Hepatocyte (in vitro differentiated cells): ENCODE data around the gene ZBTB22. TPM values are rescaled to one million over a fixed set of nuclear protein-coding genes. Genes with fewer than 3 reads are reported as not detected.

Source experiments
- DNase-seq: peaks from one replicate; pipeline ENCODE4 v3.0.0-alpha.2; 2016; ENCODE audit warnings: low spot score
- H2AFZ ChIP-seq: fragments of 200-600 bp; sonication (generic); 2 replicates; pipeline ENCODE4 v1.6.0; 2016; ENCODE audit warnings: antibody characterized with exemption, mild to moderate bottlenecking
- H3K27ac ChIP-seq: fragments of 200-600 bp; sonication (generic); 2 replicates; pipeline ENCODE4 v1.5.1; 2016; ENCODE audit warnings: mild to moderate bottlenecking
- H3K27me3 ChIP-seq: fragments of 200-600 bp; sonication (generic); 2 replicates; pipeline ENCODE4 v1.6.1; 2016
- H3K36me3 ChIP-seq: fragments of 200-600 bp; sonication (generic); replicated peaks from 2 replicates; pipeline ENCODE4 v1.5.1; 2016; ENCODE audit warnings: low read depth; ENCODE audit not compliant: insufficient read depth
- H3K4me1 ChIP-seq: fragments of 200-600 bp; sonication (generic); 2 replicates; pipeline ENCODE4 v1.5.1; 2016; ENCODE audit warnings: mild to moderate bottlenecking, moderate library complexity; ENCODE audit not compliant: insufficient read depth
- H3K4me2 ChIP-seq: fragments of 200-600 bp; sonication (generic); 2 replicates; pipeline ENCODE4 v1.6.0; 2016
- H3K4me3 ChIP-seq: fragments of 200-600 bp; sonication (generic); 2 replicates; pipeline ENCODE4 v1.5.1; 2016; ENCODE audit warnings: mild to moderate bottlenecking
- H3K79me2 ChIP-seq: fragments of 200-600 bp; sonication (generic); 2 replicates; pipeline ENCODE4 v1.6.0; 2017; ENCODE audit warnings: mild to moderate bottlenecking
- H3K9me2 ChIP-seq: fragments of 200-600 bp; sonication (generic); replicated peaks from 2 replicates; pipeline ENCODE4 v1.6.0; 2017; ENCODE audit warnings: mild to moderate bottlenecking; ENCODE audit not compliant: insufficient read depth
- H3K9me3 ChIP-seq: fragments of 200-600 bp; sonication (generic); 2 replicates; pipeline ENCODE4 v1.5.1; 2016; ENCODE audit warnings: low read depth, mild to moderate bottlenecking
- H4K20me1 ChIP-seq: fragments of 200-600 bp; sonication (generic); 2 replicates; pipeline ENCODE4 v1.6.0; 2016; ENCODE audit warnings: mild to moderate bottlenecking; ENCODE audit not compliant: insufficient read depth, poor library complexity, severe bottlenecking
- CTCF ChIP-seq: fragments of 200-600 bp; sonication (generic); IDR thresholded peaks from 2 replicates; pipeline ENCODE4 v1.5.1; 2016; ENCODE audit warnings: antibody characterized with exemption, mild to moderate bottlenecking; ENCODE audit not compliant: poor library complexity
- EZH2 ChIP-seq: fragments of 200-600 bp; sonication (generic); IDR thresholded peaks from 2 replicates; pipeline ENCODE4 v1.6.1; 2016; ENCODE audit warnings: antibody characterized with exemption, mild to moderate bottlenecking, borderline replicate concordance
- EZH2phosphoT487 ChIP-seq: fragments of 200-600 bp; sonication (generic); IDR thresholded peaks from one replicate; pipeline ENCODE4 v1.6.1; 2018; ENCODE audit warnings: antibody characterized with exemption, mild to moderate bottlenecking, low read depth, moderate library complexity; ENCODE audit not compliant: unreplicated experiment, severe bottlenecking
- WGBS: methylation state at CpG from one replicate; pipeline ENCODE4 v1.1.6; 2016; ENCODE audit warnings: low lambda C conversion rate; ENCODE audit errors: missing lambda C conversion rate; 5-methylcytosine and 5-hydroxymethylcytosine counted together
- microRNA-seq: library from miRNA; unstranded; fragments of <30 nt; microRNA quantifications from one replicate; pipeline ENCODE4, GENCODE V29; 2017
- polyA plus RNA-seq: library from polyadenylated mRNA; unstranded; fragments of >200 nt; fragmentation: Nextera tagmentation; extraction: Ambion mirVana; gene quantifications from 2 replicates; pipeline ENCODE4 v1.2.1, GENCODE V29; 2016
- total RNA-seq: library from RNA; depleted of rRNA; stranded (reverse); fragments of >200 nt; gene quantifications from 2 replicates; pipeline ENCODE4 v1.2.3, GENCODE V29; 2014

Gene ZBTB22
- total and polyA plus RNA-seq, 2 experiments from 2014 or later: 23.2 to 23.4 TPM

DNA sequence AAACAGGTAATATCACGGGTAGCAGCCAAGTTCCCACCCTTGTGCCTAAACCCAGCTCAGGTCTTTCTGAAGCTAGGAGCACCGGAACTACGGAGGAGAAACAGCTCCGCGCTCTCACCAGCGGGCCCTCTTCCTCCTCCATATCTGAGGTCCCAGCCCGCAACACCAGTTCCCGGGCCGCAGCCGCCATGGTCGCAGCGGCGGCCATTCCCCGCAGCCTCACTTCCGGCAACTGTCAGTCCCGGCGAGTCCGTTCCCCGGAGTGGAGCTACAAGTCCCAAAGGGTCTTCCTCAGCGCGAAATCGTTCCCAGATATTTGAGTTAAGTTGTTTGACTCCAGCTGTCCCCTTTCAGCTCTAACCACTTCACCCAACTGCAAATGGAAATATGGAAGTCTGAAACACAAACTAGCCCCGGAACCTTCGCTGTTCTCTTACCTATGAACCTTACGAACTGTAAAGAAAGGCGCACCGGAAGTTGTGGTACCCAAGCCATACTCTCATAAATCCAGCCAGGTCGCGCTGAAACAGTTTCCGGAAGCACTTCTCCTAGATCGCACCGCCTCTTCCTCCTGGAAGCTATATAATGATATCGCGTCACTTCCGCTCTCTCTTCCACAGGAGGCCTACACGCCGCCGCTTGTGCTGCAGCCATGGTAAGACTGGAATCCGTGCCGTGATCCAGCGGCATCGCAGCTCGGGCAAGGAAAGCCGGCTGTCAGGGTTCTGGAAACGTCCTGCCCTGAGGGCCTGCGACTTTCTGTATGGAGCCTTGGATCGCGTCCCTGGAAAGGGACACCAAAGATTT, 45.9 kb downstream of the ZBTB22 start, which contains the start of the genes RPS18 and VPS52:
RPS18 (plus strand) TSS at position 608 of the 807 bp plus-strand sequence; CDS start at position 653, 45 bp downstream.
VPS52 (minus strand) TSS at position 409 of the 807 bp plus-strand sequence; CDS start at position 208, 201 bp downstream.
- H3K36me3 ChIP-seq: peaks cover 4% of the 10 kb centered on the region
- no peaks in the 10 kb centered on the region for H3K27me3 ChIP-seq
- H3K4me3 ChIP-seq: peak within 1 kb of the TSS; percentile 73
- whole genome bisulfite sequencing: 1% methylated on average over 48 of the region's 48 CpGs
- H3K9me2 ChIP-seq: no peaks in the 10 kb centered on the region
- H3K9me3 ChIP-seq: no peaks in the 10 kb centered on the region
- peaks cover 43% of the 10 kb centered on the region for H3K4me1 ChIP-seq
- no peak for TF ChIP-seq EZH2phosphoT487
- TF ChIP-seq CTCF: no peak
- TF ChIP-seq EZH2: peak; percentile 12
- peak; percentile 98 for DNase-seq
- peaks cover 52% of the 10 kb centered on the region for H3K79me2 ChIP-seq
- H3K4me2 ChIP-seq: peak within 1 kb of the TSS; percentile 96
- H3K27ac ChIP-seq: peak within 1 kb of the TSS; percentile 98
- H2AFZ ChIP-seq: peak within 1 kb of the TSS; percentile 82
- peaks cover 28% of the 10 kb centered on the region for H4K20me1 ChIP-seq

DNA sequence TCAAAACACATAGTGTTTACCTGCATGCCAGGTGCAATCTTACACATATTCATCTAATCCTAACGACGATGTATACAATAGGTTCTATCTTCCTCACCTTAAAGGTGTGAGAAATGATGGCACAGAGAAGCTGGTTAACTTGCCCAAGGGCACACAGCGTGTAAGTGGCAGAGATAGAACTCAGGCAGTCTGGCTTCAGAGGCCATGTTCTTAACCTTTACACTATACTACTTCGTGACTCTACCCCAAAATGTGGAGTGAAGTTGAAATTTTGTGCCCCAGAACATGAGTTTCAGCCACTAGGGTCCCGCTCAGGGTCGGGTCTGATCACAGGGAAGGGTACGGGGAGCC, 46.5 kb downstream of the ZBTB22 start:
- Histone ChIP-seq H3K9me2 (no peaks in the 10 kb centered on the region), H3K36me3 (peaks cover 4% of the 10 kb centered on the region), H3K4me2 (peak overlapping the region; percentile 96), H4K20me1 (peaks cover 22% of the 10 kb centered on the region), H3K4me1 (peaks cover 38% of the 10 kb centered on the region), H3K27me3 (no peaks in the 10 kb centered on the region), H2AFZ (peak overlapping the region; percentile 82), H3K4me3 (peak overlapping the region; percentile 64), H3K27ac (peak overlapping the region; percentile 98), H3K9me3 (no peaks in the 10 kb centered on the region), H3K79me2 (peaks cover 52% of the 10 kb centered on the region)
- WGBS: 3% methylated on average over 7 of the region's 7 CpGs
- TF ChIP-seq CTCF (no peak), EZH2 (no peak), EZH2phosphoT487 (no peak)
- no peak for DNase-seq

Small RNAs within 50 kb of the gene (microRNA-seq; reads per million reads assigned to microRNA genes)
- not detected for gene MIR6834
- gene MIR6873: not detected

Other genes starting within 250 kb of the ZBTB22 start
- gene HLA-DPA1, start 244.1 kb downstream of the ZBTB22 start, total RNA-seq: 2.6 and 5.3 TPM in 2 replicates
- gene HLA-DPA1, start 244.1 kb downstream of the ZBTB22 start, polyA plus RNA-seq: 1.7 and 4.7 TPM in 2 replicates
- 18.0 and 22.1 TPM in 2 replicates for gene HLA-DPB1, start 241.8 kb downstream of the ZBTB22 start, total RNA-seq
- 12.4 and 16.0 TPM in 2 replicates for gene HLA-DPB1, start 241.8 kb downstream of the ZBTB22 start, polyA plus RNA-seq
- 2.5 and 3.0 TPM in 2 replicates for gene COL11A2, start 125.3 kb downstream of the ZBTB22 start, total RNA-seq
- gene COL11A2, start 125.3 kb downstream of the ZBTB22 start, polyA plus RNA-seq: 4.2 and 4.7 TPM in 2 replicates
- gene RXRB, start 117.1 kb downstream of the ZBTB22 start, total RNA-seq: 14.2 and 17.0 TPM in 2 replicates
- 24.6 and 29.8 TPM in 2 replicates for gene RXRB, start 117.1 kb downstream of the ZBTB22 start, polyA plus RNA-seq
- 118 and 130 TPM in 2 replicates for gene SLC39A7, start 116.9 kb downstream of the ZBTB22 start, total RNA-seq
- 46.4 and 55.0 TPM in 2 replicates for gene SLC39A7, start 116.9 kb downstream of the ZBTB22 start, polyA plus RNA-seq
- gene HSD17B8, start 113.1 kb downstream of the ZBTB22 start, total RNA-seq: 6.0 and 7.8 TPM in 2 replicates
- 11.1 and 12.9 TPM in 2 replicates for gene HSD17B8, start 113.1 kb downstream of the ZBTB22 start, polyA plus RNA-seq
- 25.0 and 25.6 TPM in 2 replicates for gene RING1, start 109.2 kb downstream of the ZBTB22 start, total RNA-seq
- gene RING1, start 109.2 kb downstream of the ZBTB22 start, polyA plus RNA-seq: 32.3 and 32.5 TPM in 2 replicates
- gene VPS52, start 45.9 kb downstream of the ZBTB22 start, total RNA-seq: 28.8 and 43.2 TPM in 2 replicates
- gene VPS52, start 45.9 kb downstream of the ZBTB22 start, polyA plus RNA-seq: 42.5 and 48.3 TPM in 2 replicates
- gene RPS18, start 45.7 kb downstream of the ZBTB22 start, total RNA-seq: 3,293 and 3,728 TPM in 2 replicates
- gene RPS18, start 45.7 kb downstream of the ZBTB22 start, polyA plus RNA-seq: 1,497 and 1,517 TPM in 2 replicates
- 2.0 and 5.2 TPM in 2 replicates for gene B3GALT4, start 40.6 kb downstream of the ZBTB22 start, total RNA-seq
- 5.7 and 8.1 TPM in 2 replicates for gene B3GALT4, start 40.6 kb downstream of the ZBTB22 start, polyA plus RNA-seq
- 46.6 and 51.1 TPM in 2 replicates for gene WDR46, start 28.5 kb downstream of the ZBTB22 start, total RNA-seq
- gene WDR46, start 28.5 kb downstream of the ZBTB22 start, polyA plus RNA-seq: 70.1 and 84.2 TPM in 2 replicates
- gene PFDN6, start 28.1 kb downstream of the ZBTB22 start, total RNA-seq: 43.9 and 52.7 TPM in 2 replicates
- 19.5 and 27.2 TPM in 2 replicates for gene PFDN6, start 28.1 kb downstream of the ZBTB22 start, polyA plus RNA-seq
- gene RGL2, start 18.8 kb downstream of the ZBTB22 start, total RNA-seq: 57.4 and 63.3 TPM in 2 replicates
- gene RGL2, start 18.8 kb downstream of the ZBTB22 start, polyA plus RNA-seq: 82.1 and 89.3 TPM in 2 replicates
- gene TAPBP, start 3.7 kb downstream of the ZBTB22 start, total RNA-seq: 39.1 and 59.3 TPM in 2 replicates
- gene TAPBP, start 3.7 kb downstream of the ZBTB22 start, polyA plus RNA-seq: 108 and 116 TPM in 2 replicates
- 26.4 and 31.0 TPM in 2 replicates for gene DAXX, start 5.2 kb upstream of the ZBTB22 start, total RNA-seq
- 28.4 and 35.3 TPM in 2 replicates for gene DAXX, start 5.2 kb upstream of the ZBTB22 start, polyA plus RNA-seq
- 6.9 and 12.7 TPM in 2 replicates for gene KIFC1, start 74.1 kb upstream of the ZBTB22 start, total RNA-seq
- 6.1 and 6.6 TPM in 2 replicates for gene KIFC1, start 74.1 kb upstream of the ZBTB22 start, polyA plus RNA-seq
- 37.2 and 44.4 TPM in 2 replicates for gene PHF1, start 93.3 kb upstream of the ZBTB22 start, total RNA-seq
- 42.4 and 53.0 TPM in 2 replicates for gene PHF1, start 93.3 kb upstream of the ZBTB22 start, polyA plus RNA-seq
- gene CUTA, start 100.4 kb upstream of the ZBTB22 start, total RNA-seq: 121 and 150 TPM in 2 replicates
- 349 and 357 TPM in 2 replicates for gene CUTA, start 100.4 kb upstream of the ZBTB22 start, polyA plus RNA-seq
- gene SYNGAP1, start 102.3 kb upstream of the ZBTB22 start, total RNA-seq: 5.3 and 6.6 TPM in 2 replicates
- gene SYNGAP1, start 102.3 kb upstream of the ZBTB22 start, polyA plus RNA-seq: 4.9 and 5.7 TPM in 2 replicates
- 5.1 and 6.2 TPM in 2 replicates for gene ZBTB9, start 136.8 kb upstream of the ZBTB22 start, total RNA-seq
- 5.0 and 6.7 TPM in 2 replicates for gene ZBTB9, start 136.8 kb upstream of the ZBTB22 start, polyA plus RNA-seq